ENCODE data around the gene C16orf74.

The C16orf74 gene

GRCh38 chr16:85658504-85659326 is 92.2 kb downstream of the C16orf74 start:
- no peak for DNase-seq

GRCh38 chr16:85657996-85658395 is 92.9 kb downstream of the C16orf74 start:
- no peak for DNase-seq
